Measurements from ENCODE around the gene GSTT2.
"Not testable (repeated sequence)": the region's sequence is repeated elsewhere in the genome, so short reads cannot be mapped to it uniquely, and the experiment has no call there.

GSTT2 gene

DNA sequence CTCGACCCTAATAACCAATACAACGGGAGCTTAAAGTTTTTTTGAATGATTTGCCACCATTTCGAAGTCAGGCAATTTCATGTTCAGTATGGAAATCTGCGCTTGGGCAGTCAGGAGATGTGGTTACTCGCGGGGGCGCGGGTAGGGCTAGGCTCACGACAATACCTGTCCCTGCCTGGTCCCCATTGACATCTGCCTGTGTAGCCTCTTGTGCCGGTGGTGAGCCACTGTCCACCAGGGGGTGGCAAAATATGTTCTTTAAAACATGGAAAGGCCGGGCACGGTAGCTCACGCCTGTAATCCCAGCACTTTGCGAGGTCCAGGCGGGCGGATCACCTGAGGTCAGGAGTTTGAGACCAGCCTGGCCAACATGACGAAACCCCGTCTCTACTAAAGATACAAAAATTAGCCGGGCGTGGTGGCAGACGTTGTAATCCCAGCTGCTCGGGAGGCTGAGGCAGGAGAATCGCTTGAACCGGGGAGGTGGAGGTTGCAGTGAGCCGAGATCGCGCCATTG is 5.0 kb upstream of the GSTT2 start:
- DNase-seq = not testable (repeated sequence)

DNA sequence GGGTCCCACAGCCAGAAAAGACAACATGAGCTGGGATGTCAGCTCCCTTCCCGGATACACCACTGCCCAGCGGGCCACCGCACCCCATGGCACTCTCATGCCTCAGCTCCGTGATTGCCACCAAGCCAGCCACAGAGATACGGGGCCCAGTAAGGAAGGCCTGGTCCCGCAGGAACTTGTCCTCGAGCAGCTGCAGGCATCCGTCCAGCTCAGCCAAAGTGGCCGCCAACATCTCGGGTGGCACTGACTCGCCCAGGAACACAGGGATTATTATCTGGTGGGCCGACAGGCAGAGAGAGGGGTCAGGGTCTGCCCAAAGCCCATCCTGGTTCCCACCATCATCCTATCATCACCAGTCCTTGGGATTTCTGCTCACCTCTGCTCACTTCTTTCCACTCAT is 2.6 kb upstream of the GSTT2 start:
- not testable (repeated sequence) for DNase-seq

DNA sequence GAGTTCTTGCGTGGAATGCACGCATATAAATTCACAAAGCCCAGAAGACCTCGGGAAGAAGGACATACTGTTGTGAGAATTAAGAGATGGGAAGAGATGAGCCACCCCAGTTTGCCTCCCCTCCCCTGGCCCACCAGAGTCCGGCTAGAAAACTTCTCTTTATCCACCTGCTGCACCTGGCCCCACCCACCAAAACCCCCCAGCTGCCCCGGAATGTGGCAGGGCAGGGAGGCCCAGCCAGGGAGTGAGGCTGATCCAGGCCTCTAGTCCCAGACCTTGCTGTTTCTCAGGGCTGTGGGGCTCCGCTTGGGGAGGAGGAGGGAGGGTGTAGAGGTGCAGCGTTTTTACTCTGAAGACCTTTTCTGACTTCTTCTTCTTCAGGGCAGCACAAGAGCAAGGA is 633 bp downstream of the GSTT2 start:
- not testable (repeated sequence) for DNase-seq

DNA sequence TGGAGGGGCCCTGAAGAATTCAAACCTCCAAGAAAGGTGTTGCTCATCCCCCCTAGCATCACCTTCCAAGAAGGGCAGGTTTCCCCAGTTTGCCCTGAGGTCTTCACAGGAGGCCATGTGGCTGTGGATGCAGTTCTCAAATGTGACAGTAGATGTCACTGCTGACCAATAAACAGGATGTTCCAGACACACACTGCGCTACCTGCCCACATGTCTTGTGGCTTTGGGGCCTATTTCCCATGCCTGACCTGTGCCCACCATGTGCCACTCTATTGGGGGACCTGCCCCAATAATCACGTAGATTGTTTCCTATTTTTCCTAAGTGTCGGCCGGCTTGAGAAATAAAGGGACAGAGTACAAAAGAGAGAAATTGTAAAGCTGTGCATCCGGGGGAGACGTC is 4.5 kb downstream of the GSTT2 start:
- no peak for DNase-seq

DNA sequence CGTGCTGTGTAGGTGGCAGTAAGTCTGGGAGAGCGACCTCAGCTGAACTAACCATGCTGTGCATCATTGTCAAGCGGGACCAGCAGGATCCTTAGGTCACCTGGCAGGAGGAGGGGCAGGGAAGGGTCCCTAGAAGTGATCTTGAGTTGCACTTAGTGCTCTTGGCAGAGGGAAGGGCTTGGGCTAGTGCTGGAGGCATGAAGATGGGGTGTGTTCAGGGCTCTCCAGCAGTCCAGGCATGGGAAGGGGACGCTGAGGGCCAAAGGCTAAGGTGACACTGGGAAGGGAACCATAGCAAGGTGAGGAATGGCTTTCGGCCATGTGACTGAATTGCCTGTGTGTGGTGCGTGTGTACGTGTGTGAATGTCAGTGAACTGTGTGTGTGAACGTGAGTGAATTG is 6.2 kb downstream of the GSTT2 start:
- DNase-seq = not testable (repeated sequence)

DNA sequence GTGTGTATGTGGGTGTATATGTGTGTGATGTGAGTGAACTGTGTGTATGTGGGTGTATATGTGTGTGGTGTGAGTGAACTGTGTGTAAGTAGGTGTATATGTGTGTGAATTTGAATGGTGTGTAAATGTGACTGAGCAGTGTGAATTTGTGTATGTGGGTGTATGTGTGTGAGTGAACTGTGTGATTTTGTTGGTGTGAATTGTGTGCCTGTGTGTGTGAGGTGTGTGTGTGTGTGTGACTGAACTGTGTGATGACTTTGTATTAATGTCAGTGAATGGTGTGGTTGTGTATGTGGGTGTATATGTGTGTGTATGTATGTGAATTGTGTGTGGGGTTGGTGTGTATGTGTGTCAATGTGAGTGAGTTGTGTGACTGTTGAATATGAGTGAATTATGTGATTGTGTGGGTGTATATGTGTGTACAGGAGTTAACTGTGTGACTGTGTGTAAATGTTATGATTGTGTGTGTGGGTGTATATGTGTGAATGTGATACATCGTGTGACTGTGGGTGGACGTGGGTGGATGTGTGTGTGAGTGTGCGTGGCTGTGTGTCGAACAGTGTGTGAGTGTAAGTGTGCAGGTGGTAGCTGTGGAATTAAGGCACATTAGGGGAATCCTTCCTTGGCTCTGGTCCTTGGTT is 6.7 kb downstream of the GSTT2 start:
- DNase-seq = not testable (repeated sequence)

DNA sequence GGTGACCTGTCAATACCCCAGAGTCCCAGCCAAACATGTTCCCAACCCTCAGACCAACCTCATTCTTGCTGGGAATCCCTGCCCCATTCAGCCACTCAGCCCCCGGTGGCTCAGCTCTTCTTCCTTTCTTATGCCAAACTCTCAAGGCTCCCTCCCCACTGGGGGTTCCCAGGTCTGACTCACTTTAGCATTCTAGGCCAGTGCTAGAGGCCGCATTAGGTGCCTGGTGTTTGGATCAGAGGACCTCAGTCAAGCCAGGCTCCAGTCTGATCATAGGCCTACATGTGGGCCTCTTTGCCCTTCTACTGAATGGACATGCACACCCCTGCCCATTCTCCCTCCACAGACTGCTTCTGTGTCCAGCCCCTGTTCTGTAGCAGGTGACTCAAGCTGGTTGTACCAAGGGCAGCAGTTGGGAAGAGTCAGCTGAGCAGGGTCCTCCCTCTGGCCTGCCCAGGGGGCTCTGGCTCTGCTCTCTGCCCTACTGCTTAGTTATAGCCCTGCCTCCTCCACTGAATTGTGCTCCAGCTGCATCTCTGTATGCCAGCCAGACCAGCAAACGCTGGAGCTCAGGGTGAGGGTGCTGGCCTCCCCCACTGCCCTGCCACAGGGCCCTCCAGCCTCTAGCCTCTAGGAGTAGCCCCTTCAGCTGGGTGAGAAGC is 9.8 kb downstream of the GSTT2 start:
- not testable (repeated sequence) for DNase-seq

DNA sequence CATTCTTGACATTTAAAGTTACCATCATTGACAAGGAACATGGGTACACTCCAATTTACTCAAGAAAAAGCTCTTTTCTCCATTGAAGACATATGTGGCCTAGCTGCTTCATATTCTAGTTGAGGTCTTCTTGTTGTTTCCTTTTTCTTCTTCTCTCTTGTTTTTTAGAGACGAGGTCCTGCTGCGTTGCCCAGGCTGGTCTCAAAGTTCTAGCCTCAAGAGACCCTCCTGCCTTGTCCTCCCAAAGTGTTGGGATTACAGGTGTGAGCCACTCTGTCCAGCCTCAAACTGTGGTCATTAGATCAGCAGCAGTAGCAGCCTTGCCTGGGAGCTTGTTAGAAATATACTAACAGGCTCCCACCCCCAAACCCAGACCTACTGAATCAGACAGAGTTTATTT is 13.1 kb downstream of the GSTT2 start:
- DNase-seq = not testable (repeated sequence)

DNA sequence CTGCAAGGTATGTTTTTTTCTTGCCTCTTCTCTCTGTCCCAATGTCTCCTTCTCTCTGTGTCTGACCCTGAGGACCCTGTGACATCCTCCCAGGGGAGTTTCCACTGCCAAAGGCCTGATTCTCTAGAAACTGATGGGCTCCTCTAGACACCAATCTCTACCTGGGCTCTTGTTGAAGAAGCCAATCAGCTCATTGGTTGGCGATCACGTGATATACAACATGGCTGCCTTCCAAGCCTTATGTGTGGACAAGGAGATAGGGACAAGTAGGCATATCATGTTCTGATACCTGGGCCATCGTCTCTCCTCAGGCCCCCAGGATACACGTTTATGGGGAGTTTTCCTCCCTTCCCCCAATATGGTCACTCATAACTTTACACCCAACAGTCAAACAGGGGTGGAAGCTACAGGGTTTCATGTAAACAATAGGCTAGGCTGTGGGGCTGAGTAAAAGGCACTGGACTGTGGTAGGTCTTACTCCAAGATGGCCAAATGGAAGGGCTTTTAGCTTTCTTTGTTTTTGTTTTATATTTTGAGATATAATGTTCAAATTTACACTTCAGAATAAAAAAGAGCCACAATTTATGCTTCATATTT is 13.7 kb downstream of the GSTT2 start:
- DNase-seq = not testable (repeated sequence)

DNA sequence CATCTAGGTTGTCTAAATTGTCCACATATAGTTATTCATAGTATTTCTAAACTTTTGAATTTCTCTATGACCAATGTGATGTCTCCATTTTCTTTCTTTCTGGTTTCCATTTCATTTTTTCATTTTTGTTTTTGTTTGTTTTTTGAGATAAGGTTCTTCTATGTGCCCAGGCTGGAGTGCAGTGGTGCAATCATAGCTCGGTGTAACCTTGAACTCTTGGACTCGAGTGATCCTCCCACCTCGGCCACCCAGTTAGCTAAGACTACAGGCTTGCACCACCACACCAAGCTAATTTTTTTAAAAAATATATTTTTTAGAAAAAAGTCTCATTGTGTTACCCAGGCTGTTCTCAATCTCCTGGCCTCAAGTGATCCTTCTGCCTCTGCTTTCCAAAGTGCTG is 17.2 kb downstream of the GSTT2 start:
- DNase-seq = no peak

DNA sequence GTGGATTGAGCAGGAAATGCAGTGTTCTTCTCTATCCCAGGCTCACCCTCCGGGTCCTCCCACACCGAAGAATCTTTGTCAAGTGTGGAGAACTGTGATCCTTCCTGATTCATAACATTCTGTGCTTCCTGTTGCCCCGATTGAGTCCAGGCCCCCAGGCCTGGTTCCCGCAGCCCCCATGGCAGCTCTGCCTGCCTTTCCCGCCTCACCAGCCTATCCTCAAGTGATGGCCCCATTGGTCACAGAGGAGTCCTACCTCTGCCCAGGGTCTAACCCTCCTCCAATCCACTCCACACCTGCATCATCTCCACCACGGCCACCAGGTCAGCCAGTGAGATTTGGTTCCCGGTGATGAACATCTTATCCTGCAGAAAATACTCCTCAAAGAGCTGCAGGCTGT is 19.8 kb downstream of the GSTT2 start:
- not testable (repeated sequence) for DNase-seq

DNA sequence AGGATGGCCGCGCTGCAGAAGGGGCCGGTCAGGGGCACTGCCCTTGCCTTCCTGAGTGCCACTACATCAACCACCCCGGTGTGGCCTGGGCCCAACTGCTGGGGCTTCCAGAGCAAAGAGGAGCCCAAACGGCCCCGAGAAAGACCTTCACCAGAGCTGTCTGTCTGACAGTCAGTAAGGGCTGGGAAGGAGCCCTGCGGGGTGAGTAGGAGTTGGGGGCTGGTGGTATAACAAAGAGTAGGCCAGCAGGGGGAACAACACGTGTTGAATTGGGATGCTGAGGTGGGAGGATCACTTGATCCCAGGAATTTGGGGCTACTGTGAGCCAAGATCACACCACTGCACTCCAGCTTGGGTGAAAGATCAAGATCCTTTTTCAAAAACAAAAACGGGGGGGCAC is 21.4 kb downstream of the GSTT2 start:
- no peak for DNase-seq

DNA sequence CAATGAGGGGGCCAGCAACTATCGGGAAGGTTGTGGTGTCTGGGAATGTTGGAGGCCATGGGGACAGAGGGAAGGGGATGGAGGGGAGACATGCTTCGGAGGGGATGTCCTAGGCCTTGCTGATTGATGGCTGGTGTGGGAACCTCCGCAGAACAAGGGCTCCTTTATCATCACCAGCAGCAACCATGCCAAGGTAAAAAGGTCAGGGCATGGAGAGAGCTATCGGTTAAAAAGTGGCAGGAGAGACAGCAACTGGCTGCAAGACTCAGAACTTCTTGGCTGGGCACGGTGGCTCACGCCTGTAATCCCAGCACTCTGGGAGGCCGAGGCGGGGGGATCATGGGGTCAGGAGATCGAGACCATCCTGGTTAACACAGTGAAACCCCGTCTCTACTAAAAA is 22.3 kb downstream of the GSTT2 start:
- DNase-seq = no peak

DNA sequence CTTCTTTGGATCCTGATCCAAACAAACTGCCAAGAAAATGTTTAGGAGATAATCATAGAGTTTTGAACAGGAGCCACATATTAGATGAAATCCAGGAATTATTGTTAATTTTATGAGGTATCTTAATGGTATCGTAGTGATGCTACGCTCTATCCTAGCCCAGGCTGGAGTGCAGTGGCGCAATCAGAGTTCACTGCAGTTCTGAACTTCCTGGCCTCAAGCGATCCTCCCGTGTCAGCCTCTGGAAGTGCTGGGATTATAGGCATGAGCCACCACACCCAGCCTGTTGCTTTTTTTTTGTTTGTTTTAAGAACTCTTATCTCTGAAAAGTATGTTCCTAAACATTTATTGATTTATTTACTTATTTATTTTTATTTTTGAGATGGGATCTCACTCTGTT is 22.9 kb downstream of the GSTT2 start:
- no peak for DNase-seq

DNA sequence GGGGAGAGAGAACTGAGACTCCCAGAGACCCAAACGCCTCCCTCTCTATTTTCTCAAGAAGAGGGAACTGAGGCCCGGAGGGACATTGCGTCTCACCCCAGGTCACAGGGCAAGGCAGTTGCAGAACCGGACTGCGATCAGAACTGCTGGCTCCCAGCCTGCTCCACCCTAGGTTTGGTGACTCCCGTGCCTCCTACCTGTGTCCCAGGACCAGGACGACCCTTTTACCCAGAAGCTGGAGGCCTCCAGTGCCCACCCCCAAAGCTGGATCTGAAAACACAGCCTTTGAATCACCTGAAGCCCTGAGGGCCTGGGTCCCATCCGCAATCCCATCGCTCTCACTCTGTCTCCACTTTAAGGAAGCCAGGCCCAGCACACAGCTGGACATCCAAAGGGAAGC is 24.0 kb downstream of the GSTT2 start:
- no peak for DNase-seq

DNA sequence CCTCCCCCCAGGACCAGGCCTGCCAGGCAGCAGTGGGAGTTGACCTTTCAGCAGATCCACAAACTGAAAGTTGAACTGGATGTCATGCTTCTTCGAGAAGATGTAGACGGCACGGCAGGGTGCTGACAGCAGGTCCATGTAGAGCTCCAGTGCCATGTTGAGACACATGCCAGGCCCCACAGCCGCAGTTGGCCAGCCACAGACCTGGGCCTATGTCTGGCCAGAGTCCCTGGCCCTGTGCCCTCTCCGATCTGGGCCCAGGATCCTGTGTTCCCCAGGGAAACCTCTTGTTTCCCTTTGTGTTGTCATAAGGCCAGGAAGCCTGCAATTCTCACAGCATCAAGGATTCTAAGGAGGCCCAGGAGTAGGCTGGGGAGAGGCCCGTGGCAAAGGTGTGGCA is 25.3 kb downstream of the GSTT2 start, which contains the start of gene GSTT4:
Gene GSTT4 (minus strand): TSS at position 253 of the 400 bp plus-strand sequence. CDS start 97 bp downstream, at position 156.
- DNase-seq = no peak

DNA sequence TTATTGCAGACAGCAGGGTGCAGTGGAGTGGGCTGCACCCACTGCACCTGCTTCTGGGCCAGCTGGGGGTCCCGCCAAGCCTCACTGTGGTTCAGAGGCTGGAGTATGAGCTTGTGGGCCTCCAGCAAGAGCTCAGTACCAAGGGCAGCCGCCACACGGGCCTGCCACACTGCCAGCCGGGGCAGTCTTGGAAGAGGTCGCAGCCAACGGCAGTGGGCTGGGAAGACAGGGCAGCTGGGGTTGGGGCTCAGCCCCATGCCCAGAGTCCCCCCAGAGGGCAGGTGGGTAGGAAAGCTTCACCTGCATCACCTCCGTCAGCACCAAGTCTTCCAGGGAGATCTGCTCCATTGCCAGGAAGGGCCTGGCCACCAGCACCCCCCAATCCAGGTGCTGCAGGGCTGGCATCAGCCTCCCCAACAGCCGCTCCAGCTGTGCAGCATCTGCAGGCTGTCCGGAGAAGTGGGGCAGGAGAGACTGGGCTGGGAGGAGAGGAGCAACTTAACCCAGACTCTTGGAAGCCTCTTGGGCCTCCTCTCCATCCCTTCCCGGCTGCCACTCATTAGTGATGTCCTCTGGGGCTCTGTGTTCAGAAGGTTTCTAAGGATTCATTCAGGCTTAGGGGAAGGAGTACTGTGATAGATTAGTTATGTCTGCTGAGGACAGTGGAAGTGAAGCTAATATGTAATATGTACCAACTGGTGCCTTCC is 26.4 kb downstream of the GSTT2 start:
- DNase-seq = no peak

DNA sequence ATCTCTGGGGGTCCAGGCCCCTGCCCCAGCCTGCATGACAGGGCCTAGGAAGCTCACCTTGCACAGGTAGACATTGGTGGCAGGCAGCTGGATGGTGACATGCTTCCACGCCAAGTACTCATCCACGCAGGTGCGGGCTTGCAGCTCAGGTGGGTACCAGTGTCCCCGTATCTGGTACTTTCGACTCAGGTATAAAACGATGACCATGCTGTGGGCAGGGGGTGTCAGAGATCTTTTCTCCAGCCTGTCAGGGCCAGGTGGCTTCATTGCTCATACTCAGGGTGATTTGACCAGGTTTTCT is 26.9 kb downstream of the GSTT2 start:
- no peak for DNase-seq

DNA sequence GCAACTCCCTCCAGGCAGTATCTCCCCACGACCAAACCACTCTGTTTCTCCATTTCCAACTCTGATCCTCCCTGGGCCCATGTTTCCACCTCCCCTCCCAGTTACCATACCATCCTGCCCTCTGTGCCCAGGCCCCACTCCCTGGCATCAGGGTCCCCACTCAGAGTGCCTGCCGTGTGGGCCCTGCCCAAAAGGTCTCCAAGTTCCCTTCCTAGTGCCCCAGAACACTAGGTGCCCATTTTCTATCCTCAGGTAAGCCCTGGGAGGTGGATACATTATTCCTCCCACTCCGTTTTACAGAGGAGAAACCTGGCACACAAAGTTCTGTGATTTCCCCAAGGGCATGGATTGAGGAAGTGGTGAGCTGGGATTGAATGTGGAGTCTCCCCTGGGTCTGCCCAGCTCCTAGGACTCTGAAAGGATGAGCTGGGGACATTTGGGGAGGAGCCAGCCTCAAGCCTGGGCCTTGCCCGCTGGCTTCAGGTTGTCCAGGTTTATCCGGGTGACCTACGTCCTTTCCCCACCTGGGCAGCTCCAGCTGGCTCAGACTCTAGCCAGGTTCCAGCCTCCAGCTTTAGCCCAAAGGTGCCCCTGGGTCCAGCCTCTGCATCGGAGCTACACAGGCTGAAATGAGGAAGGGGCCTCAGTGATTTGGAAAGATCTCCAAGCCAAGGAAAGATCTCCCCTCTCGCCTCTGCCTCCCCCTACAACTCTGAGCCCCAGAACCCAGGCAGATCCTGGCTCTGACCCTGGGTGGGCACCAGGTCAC is 27.5 kb downstream of the GSTT2 start:
- DNase-seq = no peak

DNA sequence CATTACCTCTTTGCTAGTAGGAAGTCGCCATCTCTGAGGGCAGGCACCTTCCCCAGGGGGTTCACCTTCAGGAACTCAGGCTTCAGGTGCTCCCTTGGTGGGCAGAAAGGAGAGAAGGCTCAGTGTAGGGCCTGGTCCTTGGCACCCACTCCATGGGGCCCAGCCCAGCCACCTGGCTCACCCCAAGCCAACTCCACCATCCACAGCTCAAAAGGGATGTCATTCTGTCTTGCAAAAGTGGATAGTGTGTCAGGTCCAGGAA is 28.0 kb downstream of the GSTT2 start:
- no peak for DNase-seq

DNA sequence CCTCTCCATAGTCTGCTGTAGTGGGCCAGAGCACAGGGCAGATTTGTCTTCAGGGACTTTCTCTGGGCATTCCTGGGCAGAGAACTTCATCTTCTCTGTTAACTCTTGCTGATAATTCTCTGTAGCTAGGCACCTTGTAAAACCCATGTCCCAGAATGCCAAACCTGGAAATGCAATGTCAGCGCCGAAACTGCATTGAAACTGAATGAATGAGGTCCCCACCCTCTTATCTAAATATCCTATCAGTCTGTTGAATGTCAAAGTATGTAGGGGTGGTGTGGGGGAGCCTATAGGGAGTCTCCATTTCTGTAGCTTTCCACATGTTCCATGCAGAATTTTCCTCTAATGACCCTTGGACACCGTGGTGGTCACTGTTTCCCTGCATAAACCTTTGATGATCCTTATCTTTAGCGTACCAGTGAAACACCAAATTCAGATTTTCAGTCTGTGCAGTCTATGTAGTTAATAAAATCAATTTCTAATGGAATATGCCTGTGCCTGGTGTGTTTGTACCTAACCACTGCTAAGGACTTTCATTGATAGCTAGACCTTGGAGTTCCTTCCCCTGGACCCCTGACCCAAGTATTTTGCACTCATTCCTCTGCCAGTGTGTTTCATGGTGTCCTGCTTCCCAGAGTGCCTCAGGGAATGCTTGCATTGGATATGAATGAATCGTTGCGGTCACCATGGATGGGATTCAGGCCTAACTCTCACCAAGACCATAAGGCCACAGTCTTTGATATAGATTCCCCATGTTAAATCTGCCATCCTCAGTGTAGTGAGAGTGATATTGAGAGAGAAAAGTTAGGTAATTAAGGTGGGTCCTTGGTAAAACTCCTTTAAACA is 28.7 kb downstream of the GSTT2 start:
- no peak for DNase-seq
